HepG2 (cell line): ENCODE measurements around the gene UQCR10. TPM values are rescaled to one million over a fixed set of nuclear protein-coding genes. Genes with fewer than 3 reads are reported as not detected.

Source experiments
- AFF4 ChIP-seq: sonication (generic); formaldehyde crosslinking; IDR thresholded peaks from 2 replicates; pipeline ENCODE4 v1.4.0; 2020; ENCODE audit warnings: missing genetic modification reagents
- ATM ChIP-seq: fragments of 450-650 bp; IDR thresholded peaks from 2 replicates; pipeline ENCODE4 v1.7.1; 2017; ENCODE audit warnings: mild to moderate bottlenecking, borderline replicate concordance
- BCL6 ChIP-seq: IDR thresholded peaks from 2 replicates; pipeline ENCODE4 v1.6.1; 2016; ENCODE audit warnings: missing genetic modification reagents, missing compliant biosample characterization
- DR1 ChIP-seq: sonication (generic); formaldehyde crosslinking; IDR thresholded peaks from 2 replicates; pipeline ENCODE4 v1.8.0; 2021; ENCODE audit warnings: mild to moderate bottlenecking, missing genetic modification reagents, inconsistent platforms
- EZH2 ChIP-seq: conservative IDR thresholded peaks from 2 replicates; pipeline ENCODE4 v1.6.1; 2012; ENCODE audit warnings: mild to moderate bottlenecking, low read depth, low read length, moderate library complexity
- HNRNPL ChIP-seq: fragments of 200-400 bp; formaldehyde crosslinking; IDR thresholded peaks from 2 replicates; pipeline ENCODE4 v1.6.1; 2017; ENCODE audit warnings: mild to moderate bottlenecking, low read depth, low read length
- MTA3 ChIP-seq: sonication (generic); formaldehyde crosslinking; IDR thresholded peaks from 2 replicates; pipeline ENCODE4 v1.4.0; 2020; ENCODE audit warnings: missing genetic modification reagents
- PRMT3 ChIP-seq: sonication (generic); formaldehyde crosslinking; IDR thresholded peaks from 2 replicates; pipeline ENCODE4 v1.8.1; 2022; ENCODE audit warnings: low read depth, mild to moderate bottlenecking, moderate library complexity, missing genetic modification reagents, borderline replicate concordance
- PRPF4 ChIP-seq: fragments of 200-400 bp; formaldehyde crosslinking; IDR thresholded peaks from 2 replicates; pipeline ENCODE4 v1.6.1; 2016; ENCODE audit warnings: low read length, low read depth; ENCODE audit not compliant: poor library complexity, severe bottlenecking
- SKI ChIP-seq: fragments of 450-650 bp; IDR thresholded peaks from one replicate; pipeline ENCODE4 v1.6.1; 2018; ENCODE audit warnings: mild to moderate bottlenecking; ENCODE audit not compliant: partially characterized antibody
- TAF15 ChIP-seq: fragments of 200-400 bp; formaldehyde crosslinking; IDR thresholded peaks from one replicate; pipeline ENCODE4 v1.6.1; 2018; ENCODE audit warnings: mild to moderate bottlenecking, low read depth, low read length; ENCODE audit not compliant: poor library complexity, severe bottlenecking
- ZBTB44 ChIP-seq: sonication (generic); formaldehyde crosslinking; IDR thresholded peaks from 2 replicates; pipeline ENCODE4 v1.4.0; 2020; ENCODE audit warnings: missing genetic modification reagents
- ZFP36L1 ChIP-seq: sonication (generic); formaldehyde crosslinking; IDR thresholded peaks from 2 replicates; pipeline ENCODE4 v1.8.0; 2022; ENCODE audit warnings: mild to moderate bottlenecking, missing genetic modification reagents, moderate library complexity
- ZFP36L2 ChIP-seq: sonication (generic); formaldehyde crosslinking; IDR thresholded peaks from 2 replicates; pipeline ENCODE4 v1.4.0; 2020; ENCODE audit warnings: missing genetic modification reagents
- ZMYM4 ChIP-seq: sonication (generic); formaldehyde crosslinking; IDR thresholded peaks from 2 replicates; pipeline ENCODE4 v1.8.1; 2023; ENCODE audit warnings: mild to moderate bottlenecking, missing genetic modification reagents
- ZNF17 ChIP-seq: sonication (generic); formaldehyde crosslinking; IDR thresholded peaks from 2 replicates; pipeline ENCODE4 v1.5.0; 2020; ENCODE audit warnings: mild to moderate bottlenecking, missing genetic modification reagents
- ZNF343 ChIP-seq: sonication (generic); formaldehyde crosslinking; IDR thresholded peaks from 2 replicates; pipeline ENCODE4 v1.4.0; 2020; ENCODE audit warnings: mild to moderate bottlenecking, missing genetic modification reagents
- ZNF510 ChIP-seq: sonication (generic); formaldehyde crosslinking; IDR thresholded peaks from 2 replicates; pipeline ENCODE4 v1.4.0; 2020; ENCODE audit warnings: low read depth, mild to moderate bottlenecking, missing genetic modification reagents
- ZNF547 ChIP-seq: sonication (generic); formaldehyde crosslinking; IDR thresholded peaks from 2 replicates; pipeline ENCODE4 v1.5.1; 2020; ENCODE audit warnings: mild to moderate bottlenecking, missing genetic modification reagents
- ZNF552 ChIP-seq: sonication (generic); formaldehyde crosslinking; IDR thresholded peaks from 2 replicates; pipeline ENCODE4 v1.9.0; 2022; ENCODE audit warnings: missing genetic modification reagents, mild to moderate bottlenecking, borderline replicate concordance
- ZNF710 ChIP-seq: sonication (generic); formaldehyde crosslinking; IDR thresholded peaks from 2 replicates; pipeline ENCODE4 v1.5.0; 2020; ENCODE audit warnings: mild to moderate bottlenecking, missing genetic modification reagents, borderline replicate concordance
- ZNF776 ChIP-seq: sonication (generic); formaldehyde crosslinking; IDR thresholded peaks from 2 replicates; pipeline ENCODE4 v1.4.0; 2020; ENCODE audit warnings: mild to moderate bottlenecking, missing genetic modification reagents
- ZNF792 ChIP-seq: IDR thresholded peaks from 2 replicates; pipeline ENCODE4 v1.6.1; 2016
- polyA plus RNA-seq, 8 experiments: library from polyadenylated mRNA; depleted of rRNA in 3 of 8; stranded (reverse) in 7 of 8; unstranded in 1 of 8; fragments of >200 nt; fragmentation: Illumina TruSeq in 4 of 8; extraction: Trizol in 4 of 8; gene quantifications; 2 replicates each; pipeline versions ENCODE4 v1.2.1 to v1.2.3, GENCODE V29; 2011 to 2016; ENCODE audit warnings: low read depth in 4 of 8, missing spikeins in 1 of 8, mixed read lengths in 1 of 8; ENCODE audit not compliant: insufficient read depth in 1 of 8
- total RNA-seq, 5 experiments: library from RNA; depleted of rRNA; stranded (reverse); fragments of >200 nt; fragmentation: Illumina TruSeq; extraction: Trizol; gene quantifications; 2 replicates each; pipeline ENCODE4 v1.2.3, GENCODE V29; 2016; ENCODE audit warnings: low read depth in 1 of 5

Gene UQCR10
- total and polyA plus RNA-seq, 2 of the 13 experiments (the other 11 are each of a cell fraction or from before 2014, with no cell fraction given): 225 to 232 TPM

- TF ChIP-seq PRMT3 (CRISPR knock-in tag) (no peak), SKI (peak; percentile 77), ZMYM4 (CRISPR knock-in tag) (no peak), ZNF552 (CRISPR knock-in tag) (no peak), ZFP36L2 (CRISPR knock-in tag) (no peak), ATM (no peak), MTA3 (CRISPR knock-in tag) (no peak), ZNF17 (CRISPR knock-in tag) (no peak), AFF4 (CRISPR knock-in tag) (no peak), ZNF547 (0 out of 2 replicates have a peak, but pooled peaks have one; percentile 44), ZBTB44 (no peak), TAF15 (no peak), DR1 (CRISPR knock-in tag) (no peak), ZNF343 (CRISPR knock-in tag) (0 out of 2 replicates have a peak, but pooled peaks have one; percentile 47), ZNF710 (CRISPR knock-in tag) (peak; percentile 38; the same call in 1 of the 2 replicates), ZNF792 (CRISPR knock-in tag) (peak; percentile 68; the same call in 1 of the 2 replicates), ZFP36L1 (CRISPR knock-in tag) (no peak), PRPF4 (no peak), BCL6 (CRISPR knock-in tag) (no peak), EZH2 (no peak), ZNF776 (CRISPR knock-in tag) (no peak), HNRNPL (no peak; the same call in 1 of the 2 replicates), ZNF510 (no peak)
Measured at GRCh38 chr22:29799217-29799680, 32.1 kb downstream of the UQCR10 start (continued).
